Gastrocnemius medialis (tissue), 4 donors: ENCODE measurements around the gene ATP6V1F. TPM values are rescaled to one million over a fixed set of nuclear protein-coding genes. Genes with fewer than 3 reads are reported as not detected.
A peak's percentile ranks its signal among the peaks of the same experiment; 100 is the strongest.

Source experiments
- ATAC-seq, 2 donors: fragments of 150-250 bp; one replicate each; pipeline ENCODE4 v1.9.1; 2016
- DNase-seq, 2 donors: peaks; one replicate each; pipeline ENCODE4 v3.0.0-alpha.2; 2019
- H3K27ac ChIP-seq, 4 donors: fragments of 200-600 bp; sonication (generic); 1 replicate in 1 of 4; 2 replicates in 3 of 4; pipeline ENCODE4 v1.5.1; 2016 to 2018; ENCODE audit warnings: mild to moderate bottlenecking in 2 of 4, moderate library complexity in 1 of 4
- H3K27me3 ChIP-seq, 3 donors: fragments of 200-600 bp; sonication (generic) in 2 of 3; 1 replicate in 1 of 3; 2 replicates in 2 of 3; pipeline versions ENCODE4 v1.5.1 to v1.6.0; 2016 to 2019; ENCODE audit warnings: mild to moderate bottlenecking in 1 of 3, moderate library complexity in 1 of 3
- H3K36me3 ChIP-seq, 2 donors: fragments of 200-600 bp; sonication (generic) in 1 of 2; one replicate each; pipeline ENCODE4 v1.5.1; 2017 to 2018
- H3K4me1 ChIP-seq, 2 donors: fragments of 200-600 bp; sonication (generic) in 1 of 2; one replicate each; pipeline ENCODE4 v1.5.1; 2016 to 2017; ENCODE audit warnings: mild to moderate bottlenecking in 2 of 2
- H3K4me3 ChIP-seq, 4 donors: fragments of 200-600 bp; sonication (generic) in 3 of 4; 1 replicate in 1 of 4; 2 replicates in 3 of 4; pipeline ENCODE4 v1.5.1; 2016 to 2019; ENCODE audit warnings: mild to moderate bottlenecking in 2 of 4
- H3K9me3 ChIP-seq, 3 donors: fragments of 200-600 bp; sonication (generic) in 2 of 3; 1 replicate in 1 of 3; 2 replicates in 2 of 3; pipeline ENCODE4 v1.5.1; 2016 to 2019
- POLR2A ChIP-seq, 2 donors: fragments of 450-650 bp; IDR thresholded peaks; one replicate each; pipeline ENCODE4 v1.6.1; 2017; ENCODE audit warnings: antibody characterized with exemption in 2 of 2, mild to moderate bottlenecking in 2 of 2, moderate library complexity in 2 of 2
- in situ Hi-C, 4 donors: fragments of 200-750 bp; cut with MboI; loops; one replicate each; pipeline versions ENCODE4 v1.15.0 to v1.8.0; 2017; ENCODE audit warnings: low sequenced_read_pairs in 4 of 4
- intact Hi-C: fragments of 100-400 bp; cut with DNase I; formaldehyde crosslinking; loops from one replicate; pipeline ENCODE4 v1.15.1; 2023; ENCODE audit warnings: low total_unique reads
- total RNA-seq, 4 donors: library from RNA; depleted of rRNA; stranded (reverse); fragments of >200 nt; gene quantifications; one replicate each; pipeline versions ENCODE4 v1.1.0 to v1.2.3, GENCODE V29; 2016
- TF ChIP-seq, protein P1 (sequence below), 5 experiments: fragments of 450-650 bp in 3 of 5; fragments of 200-600 bp in 2 of 5; sonication (generic) in 2 of 5; IDR thresholded peaks in 4 of 5; conservative IDR thresholded peaks in 1 of 5; 1 replicate in 4 of 5; 2 replicates in 1 of 5; pipeline ENCODE4 v1.5.1; 2016 to 2019; ENCODE audit warnings: antibody characterized with exemption in 5 of 5, mild to moderate bottlenecking in 3 of 5, moderate library complexity in 3 of 5

ATP6V1F gene
- total RNA-seq, 4 donors from 2014 or later = 79.3 to 99.2 (median 82.3) TPM

DNA sequence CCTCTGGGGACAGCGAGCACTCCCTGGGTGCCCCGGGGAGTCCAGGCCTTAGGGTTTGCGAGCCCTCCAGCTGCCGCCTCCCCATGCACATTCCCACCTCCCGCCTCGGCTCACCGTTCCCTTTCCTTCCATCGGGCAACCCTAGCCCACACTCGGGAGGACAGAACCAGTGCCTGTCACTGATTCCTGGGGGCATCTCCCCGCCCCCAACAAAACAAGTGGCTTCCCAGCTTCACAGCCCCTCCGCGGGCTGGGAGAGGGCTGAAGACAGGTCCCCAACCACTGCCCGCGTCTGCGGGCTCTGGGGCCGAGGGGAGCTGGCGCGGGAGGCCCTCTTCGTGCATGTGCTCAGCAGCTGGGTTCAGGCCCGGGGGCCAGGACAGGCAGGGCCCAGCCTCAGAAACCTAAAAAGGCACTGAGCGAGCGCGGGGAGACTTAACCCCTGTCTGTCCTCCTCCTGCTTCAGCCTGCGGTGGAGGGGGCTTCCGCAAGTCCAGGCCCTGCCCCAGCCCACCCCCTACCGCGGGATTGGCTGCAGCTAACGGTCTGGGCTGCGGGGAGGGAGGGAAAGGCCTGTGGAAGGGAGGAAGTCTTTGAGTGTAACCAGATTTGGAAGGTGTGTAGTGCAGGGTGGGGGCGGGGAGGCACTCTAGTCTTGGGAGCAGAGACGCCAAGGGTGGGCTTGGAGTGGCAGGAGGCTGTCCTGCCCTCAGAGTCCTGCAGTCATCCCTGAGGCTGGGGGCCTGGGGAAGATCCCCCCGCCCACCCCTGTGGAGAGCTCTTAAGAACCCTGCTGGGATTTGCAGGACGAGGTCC lies 31.3 kb upstream of the ATP6V1F start:
- no peak for TF ChIP-seq POLR2A (IDR thresholded peaks at IDR 0.05)
- TF ChIP-seq, protein P1, sequence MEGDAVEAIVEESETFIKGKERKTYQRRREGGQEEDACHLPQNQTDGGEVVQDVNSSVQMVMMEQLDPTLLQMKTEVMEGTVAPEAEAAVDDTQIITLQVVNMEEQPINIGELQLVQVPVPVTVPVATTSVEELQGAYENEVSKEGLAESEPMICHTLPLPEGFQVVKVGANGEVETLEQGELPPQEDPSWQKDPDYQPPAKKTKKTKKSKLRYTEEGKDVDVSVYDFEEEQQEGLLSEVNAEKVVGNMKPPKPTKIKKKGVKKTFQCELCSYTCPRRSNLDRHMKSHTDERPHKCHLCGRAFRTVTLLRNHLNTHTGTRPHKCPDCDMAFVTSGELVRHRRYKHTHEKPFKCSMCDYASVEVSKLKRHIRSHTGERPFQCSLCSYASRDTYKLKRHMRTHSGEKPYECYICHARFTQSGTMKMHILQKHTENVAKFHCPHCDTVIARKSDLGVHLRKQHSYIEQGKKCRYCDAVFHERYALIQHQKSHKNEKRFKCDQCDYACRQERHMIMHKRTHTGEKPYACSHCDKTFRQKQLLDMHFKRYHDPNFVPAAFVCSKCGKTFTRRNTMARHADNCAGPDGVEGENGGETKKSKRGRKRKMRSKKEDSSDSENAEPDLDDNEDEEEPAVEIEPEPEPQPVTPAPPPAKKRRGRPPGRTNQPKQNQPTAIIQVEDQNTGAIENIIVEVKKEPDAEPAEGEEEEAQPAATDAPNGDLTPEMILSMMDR (IDR thresholded peaks at IDR 0.05 in 4 of 5, conservative IDR thresholded peaks at IDR 0.05 in 1 of 5) = no peak
- ATAC-seq (no peak), DNase-seq (peak in 1 of 2 donors; percentile 70)
- intact Hi-C loops (loop anchor here (2.0 to 5.0 kb wide), 2 partner anchors 31 to 94 kb away; partner anchors contain the start of genes ATP6V1F and CALU), in situ Hi-C loops (no loop called here)
- H3K27ac ChIP-seq = peak overlapping the region; percentile 92 to 99 (median 98)
- H3K27me3 ChIP-seq = no peaks in the 10 kb centered on the region
- peak overlapping the region; percentile 69 to 92 (median 84) for H3K4me3 ChIP-seq
- peaks cover 60 to 82% of the 10 kb centered on the region in 2 donors for H3K4me1 ChIP-seq
- H3K36me3 ChIP-seq = peaks cover 0 to 21% of the 10 kb centered on the region in 2 donors
- no peaks in the 10 kb centered on the region for H3K9me3 ChIP-seq

DNA sequence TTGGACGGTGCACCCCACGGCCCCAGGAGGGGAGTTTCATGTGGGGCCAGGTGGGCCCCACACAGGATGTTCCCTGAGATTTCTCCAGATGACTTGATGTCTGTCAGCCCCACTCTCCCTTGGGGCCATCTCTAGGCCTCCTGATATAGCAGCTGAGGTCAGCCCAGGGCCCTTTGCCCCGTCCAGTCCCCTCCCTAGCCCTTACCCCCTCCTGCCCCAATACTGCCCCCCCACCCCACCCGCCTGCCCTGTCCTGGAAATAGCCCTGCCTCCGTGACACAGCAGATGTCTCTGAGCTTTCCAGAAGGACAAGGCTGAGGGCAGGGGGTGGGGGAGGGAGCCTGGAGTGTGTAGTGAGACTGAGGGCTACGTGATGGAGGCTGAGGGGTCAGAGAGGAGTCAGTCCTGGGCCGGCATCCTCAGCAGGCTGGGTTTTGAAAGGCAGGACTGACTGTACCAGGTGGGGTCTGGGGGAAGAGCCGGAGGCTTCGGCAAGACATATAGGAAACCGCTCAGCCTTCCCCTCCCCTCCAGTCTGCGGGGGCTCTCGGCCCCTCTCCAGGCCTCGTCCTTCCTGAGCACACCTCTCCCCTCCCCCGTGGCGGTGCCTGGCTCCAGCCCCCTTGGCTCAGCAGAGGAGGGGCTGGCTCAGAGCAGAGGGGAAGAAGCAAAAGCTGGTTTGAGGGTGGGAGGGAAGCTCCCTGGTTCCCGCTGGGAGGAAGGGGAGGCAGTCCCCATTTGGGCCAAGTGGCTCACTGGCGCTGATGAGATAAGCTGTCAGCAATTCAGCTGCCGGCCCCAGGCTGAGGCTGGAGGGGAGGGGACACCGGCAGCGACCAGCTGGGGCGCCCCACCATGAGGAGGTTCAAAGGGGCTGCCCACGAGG lies 30.4 kb upstream of the ATP6V1F start:
- peaks cover 59 to 82% of the 10 kb centered on the region in 2 donors for H3K4me1 ChIP-seq
- peak; percentile 87 to 96 for DNase-seq

DNA sequence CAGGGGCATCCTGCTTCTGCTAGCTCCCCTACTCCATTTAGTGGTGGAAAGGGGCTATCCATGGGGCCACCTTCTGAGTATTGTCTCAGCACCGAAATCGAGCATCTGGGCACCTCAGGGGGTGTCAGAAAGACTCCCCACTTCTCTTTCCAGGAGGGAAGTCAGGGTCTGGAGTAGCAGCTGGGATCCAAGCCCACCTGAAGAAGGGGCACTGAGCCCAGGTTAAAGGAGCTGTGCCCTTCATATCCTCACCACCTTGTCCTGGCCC lies 29.8 kb upstream of the ATP6V1F start:
- intact Hi-C loops = loop anchor here (5.0 kb wide), 1 partner anchor 96 kb away; the partner anchor contains the start of gene CALU

More for the DNA sequence above, 30.4 kb upstream of the ATP6V1F start:
- ATAC-seq = peak; percentile 13 to 20
- no peaks in the 10 kb centered on the region for H3K27me3 ChIP-seq
- H3K9me3 ChIP-seq = no peaks in the 10 kb centered on the region
- peak overlapping the region; percentile 92 to 99 (median 98) for H3K27ac ChIP-seq
- in situ Hi-C loops = no loop called here
- H3K4me3 ChIP-seq = peak overlapping the region; percentile 69 to 92 (median 84)
- H3K36me3 ChIP-seq = peaks cover 0 to 30% of the 10 kb centered on the region in 2 donors
- peak; percentile 59 to 78 for TF ChIP-seq POLR2A (IDR thresholded peaks at IDR 0.05)
- TF ChIP-seq, protein P1 (IDR thresholded peaks at IDR 0.05 in 4 of 5, conservative IDR thresholded peaks at IDR 0.05 in 1 of 5) = no peak
- intact Hi-C loops = loop anchor here (2.0 to 5.0 kb wide), 2 partner anchors 31 to 95 kb away; partner anchors contain the start of genes ATP6V1F and CALU

More for the DNA sequence above, 29.8 kb upstream of the ATP6V1F start:
- Histone ChIP-seq H3K27me3 (no peaks in the 10 kb centered on the region), H3K36me3 (peaks cover 0 to 35% of the 10 kb centered on the region in 2 donors), H3K27ac (peak overlapping the region; percentile 92 to 99 (median 98)), H3K4me3 (peak overlapping the region; percentile 69 to 92 (median 84)), H3K4me1 (peaks cover 64 to 86% of the 10 kb centered on the region in 2 donors), H3K9me3 (no peaks in the 10 kb centered on the region)
- ATAC-seq = no peak
- in situ Hi-C loops = no loop called here
- no peak for DNase-seq
- TF ChIP-seq POLR2A (IDR thresholded peaks at IDR 0.05) = no peak
- TF ChIP-seq, protein P1 (IDR thresholded peaks at IDR 0.05 in 4 of 5, conservative IDR thresholded peaks at IDR 0.05 in 1 of 5) = no peak
